HepG2 (cell line): ENCODE results near the gene UROD. TPM values are rescaled to one million over a fixed set of nuclear protein-coding genes. Genes with fewer than 3 reads are reported as not detected.

ENCODE experiments used
- ARNT2 ChIP-seq: sonication (generic); formaldehyde crosslinking; IDR thresholded peaks from 2 replicates; pipeline ENCODE4 v1.8.0; 2022; ENCODE audit warnings: mild to moderate bottlenecking, low read depth, missing genetic modification reagents, moderate library complexity
- BRD4 ChIP-seq: sonication (generic); formaldehyde crosslinking; IDR thresholded peaks from 2 replicates; pipeline ENCODE4 v1.4.0; 2020; ENCODE audit warnings: missing genetic modification reagents
- CCDC6 ChIP-seq: sonication (generic); formaldehyde crosslinking; IDR thresholded peaks from 2 replicates; pipeline ENCODE4 v1.8.1; 2022; ENCODE audit warnings: mild to moderate bottlenecking, missing genetic modification reagents, moderate library complexity
- GTF3A ChIP-seq: sonication (generic); formaldehyde crosslinking; conservative IDR thresholded peaks from 2 replicates; pipeline ENCODE4 v1.4.0; 2020; ENCODE audit warnings: mild to moderate bottlenecking, missing genetic modification reagents
- HCFC1 ChIP-seq: fragments of 150-350 bp; IDR thresholded peaks from 2 replicates; pipeline ENCODE4 v1.6.1; 2014; ENCODE audit warnings: low read depth, low read length
- MED13 ChIP-seq: sonication (generic); formaldehyde crosslinking; IDR thresholded peaks from 2 replicates; pipeline ENCODE4 v1.5.0; 2020; ENCODE audit warnings: missing genetic modification reagents
- NBN ChIP-seq: fragments of 450-650 bp; conservative IDR thresholded peaks from 2 replicates; pipeline ENCODE4 v1.6.1; 2017
- NRL ChIP-seq: sonication (generic); formaldehyde crosslinking; IDR thresholded peaks from 2 replicates; pipeline ENCODE4 v1.5.0; 2020; ENCODE audit warnings: missing genetic modification reagents, mild to moderate bottlenecking, moderate library complexity, borderline replicate concordance
- PCBP2 ChIP-seq: fragments of 200-400 bp; formaldehyde crosslinking; optimal IDR thresholded peaks from 2 replicates; pipeline ENCODE3; 2018; ENCODE audit warnings: low read length, low read depth; ENCODE audit not compliant: poor library complexity, severe bottlenecking
- POLR2G ChIP-seq: fragments of 200-400 bp; formaldehyde crosslinking; IDR thresholded peaks from 2 replicates; pipeline ENCODE4 v1.6.1; 2018; ENCODE audit warnings: mild to moderate bottlenecking, low read depth, low read length, moderate library complexity
- SOX13 ChIP-seq, 3 experiments: fragments of 450-650 bp in 1 of 3; sonication (generic) in 1 of 3; formaldehyde crosslinking in 1 of 3; IDR thresholded peaks in 2 of 3; conservative IDR thresholded peaks in 1 of 3; 2 replicates each; pipeline versions ENCODE4 v1.5.0 to v1.6.1; 2016 to 2020; ENCODE audit warnings: antibody characterized with exemption in 1 of 3, mild to moderate bottlenecking in 1 of 3, missing compliant biosample characterization in 1 of 3, missing genetic modification reagents in 1 of 3, moderate library complexity in 1 of 3
- ZNF143 ChIP-seq: sonication (generic); formaldehyde crosslinking; IDR thresholded peaks from 2 replicates; pipeline ENCODE4 v1.4.0; 2020; ENCODE audit warnings: missing genetic modification reagents
- ZNF207 ChIP-seq: fragments of 450-650 bp; IDR thresholded peaks from 2 replicates; pipeline ENCODE4 v1.6.1; 2016; ENCODE audit warnings: antibody characterized with exemption, borderline replicate concordance
- ZNF431 ChIP-seq: sonication (generic); formaldehyde crosslinking; IDR thresholded peaks from 2 replicates; pipeline ENCODE4 v1.9.0; 2022; ENCODE audit warnings: missing genetic modification reagents, low read depth, mild to moderate bottlenecking, borderline replicate concordance
- ZNF501 ChIP-seq: sonication (generic); formaldehyde crosslinking; IDR thresholded peaks from 2 replicates; pipeline ENCODE4 v1.5.1; 2020; ENCODE audit warnings: mild to moderate bottlenecking, moderate library complexity, missing genetic modification reagents
- ZNF543 ChIP-seq: sonication (generic); formaldehyde crosslinking; IDR thresholded peaks from 2 replicates; pipeline ENCODE4 v1.4.0; 2020; ENCODE audit warnings: mild to moderate bottlenecking, missing genetic modification reagents
- ZNF777 ChIP-seq: sonication (generic); formaldehyde crosslinking; IDR thresholded peaks from 2 replicates; pipeline ENCODE4 v1.4.0; 2020; ENCODE audit warnings: missing genetic modification reagents
- ZNF83 ChIP-seq: sonication (generic); formaldehyde crosslinking; IDR thresholded peaks from 2 replicates; pipeline ENCODE4 v1.4.0; 2020; ENCODE audit warnings: missing genetic modification reagents, mild to moderate bottlenecking, borderline replicate concordance
- polyA plus RNA-seq, 8 experiments: library from polyadenylated mRNA; depleted of rRNA in 3 of 8; stranded (reverse) in 7 of 8; unstranded in 1 of 8; fragments of >200 nt; fragmentation: Illumina TruSeq in 4 of 8; extraction: Trizol in 4 of 8; gene quantifications; 2 replicates each; pipeline versions ENCODE4 v1.2.1 to v1.2.3, GENCODE V29; 2011 to 2016; ENCODE audit warnings: low read depth in 4 of 8, missing spikeins in 1 of 8, mixed read lengths in 1 of 8; ENCODE audit not compliant: insufficient read depth in 1 of 8
- total RNA-seq, 5 experiments: library from RNA; depleted of rRNA; stranded (reverse); fragments of >200 nt; fragmentation: Illumina TruSeq; extraction: Trizol; gene quantifications; 2 replicates each; pipeline ENCODE4 v1.2.3, GENCODE V29; 2016; ENCODE audit warnings: low read depth in 1 of 5
- TF ChIP-seq, protein P1 (sequence below): sonication (generic); formaldehyde crosslinking; IDR thresholded peaks from 2 replicates; pipeline ENCODE4 v1.5.0; 2020; ENCODE audit warnings: missing genetic modification reagents
- TF ChIP-seq, protein P2 (sequence below): sonication (generic); formaldehyde crosslinking; IDR thresholded peaks from 2 replicates; pipeline ENCODE4 v1.5.1; 2020; ENCODE audit warnings: missing genetic modification reagents, mild to moderate bottlenecking, borderline replicate concordance
- TF ChIP-seq, protein P3 (sequence below): sonication (generic); formaldehyde crosslinking; IDR thresholded peaks from 2 replicates; pipeline ENCODE4 v1.9.0; 2021; ENCODE audit warnings: mild to moderate bottlenecking, missing genetic modification reagents

UROD gene
- total and polyA plus RNA-seq, 2 of the 13 experiments (the other 11 are each of a cell fraction or from before 2014, with no cell fraction given): 162 to 171 TPM

DNA sequence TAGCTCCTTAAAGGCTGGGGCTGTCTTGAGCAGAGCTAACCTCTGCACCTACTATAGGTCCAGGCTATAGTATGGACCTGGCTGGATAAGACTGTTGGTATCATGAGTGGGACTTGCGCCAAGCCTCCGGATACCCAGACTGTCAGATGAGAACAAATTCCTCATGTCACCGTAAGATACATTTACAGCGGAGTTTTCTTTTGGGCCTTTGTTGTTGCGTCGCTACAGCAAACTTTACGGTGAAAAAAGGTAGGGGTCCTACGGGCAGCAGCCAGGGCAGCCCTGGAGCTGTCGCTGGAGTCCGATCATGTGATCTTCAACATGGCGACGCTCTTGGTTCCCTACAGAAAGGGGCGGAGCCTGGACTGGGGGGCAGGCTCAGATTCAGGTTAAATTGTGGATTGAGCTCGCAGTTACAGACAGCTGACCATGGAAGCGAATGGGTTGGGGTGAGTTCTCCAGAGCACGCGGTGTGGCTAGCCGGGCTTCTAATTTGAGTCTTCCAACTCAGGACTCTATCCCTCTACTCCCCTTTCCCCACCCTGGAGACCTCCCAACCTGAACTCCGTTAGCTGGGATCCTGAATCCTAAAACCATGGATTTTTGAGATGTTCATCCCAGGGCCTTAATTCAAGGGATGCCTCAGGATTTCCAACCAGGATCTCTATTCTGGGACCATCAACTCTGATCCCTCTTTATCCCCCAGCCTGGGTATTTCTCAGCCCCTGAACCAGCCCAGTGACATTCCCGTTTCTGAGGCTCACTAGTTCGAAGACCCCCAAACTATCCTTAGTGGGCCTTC lies at the start of gene UROD (continued):
- TF ChIP-seq HCFC1: peak; percentile 72
- TF ChIP-seq, protein P1, sequence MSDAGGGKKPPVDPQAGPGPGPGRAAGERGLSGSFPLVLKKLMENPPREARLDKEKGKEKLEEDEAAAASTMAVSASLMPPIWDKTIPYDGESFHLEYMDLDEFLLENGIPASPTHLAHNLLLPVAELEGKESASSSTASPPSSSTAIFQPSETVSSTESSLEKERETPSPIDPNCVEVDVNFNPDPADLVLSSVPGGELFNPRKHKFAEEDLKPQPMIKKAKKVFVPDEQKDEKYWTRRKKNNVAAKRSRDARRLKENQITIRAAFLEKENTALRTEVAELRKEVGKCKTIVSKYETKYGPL (CRISPR knock-in tag): no peak
- no peak for TF ChIP-seq NRL (CRISPR knock-in tag)
- no peak for TF ChIP-seq GTF3A (CRISPR knock-in tag)
- no peak for TF ChIP-seq BRD4 (CRISPR knock-in tag)
- TF ChIP-seq ZNF777 (CRISPR knock-in tag): no peak
- TF ChIP-seq POLR2G: peak; percentile 89
- TF ChIP-seq ZNF431 (CRISPR knock-in tag): no peak
- TF ChIP-seq, protein P2, sequence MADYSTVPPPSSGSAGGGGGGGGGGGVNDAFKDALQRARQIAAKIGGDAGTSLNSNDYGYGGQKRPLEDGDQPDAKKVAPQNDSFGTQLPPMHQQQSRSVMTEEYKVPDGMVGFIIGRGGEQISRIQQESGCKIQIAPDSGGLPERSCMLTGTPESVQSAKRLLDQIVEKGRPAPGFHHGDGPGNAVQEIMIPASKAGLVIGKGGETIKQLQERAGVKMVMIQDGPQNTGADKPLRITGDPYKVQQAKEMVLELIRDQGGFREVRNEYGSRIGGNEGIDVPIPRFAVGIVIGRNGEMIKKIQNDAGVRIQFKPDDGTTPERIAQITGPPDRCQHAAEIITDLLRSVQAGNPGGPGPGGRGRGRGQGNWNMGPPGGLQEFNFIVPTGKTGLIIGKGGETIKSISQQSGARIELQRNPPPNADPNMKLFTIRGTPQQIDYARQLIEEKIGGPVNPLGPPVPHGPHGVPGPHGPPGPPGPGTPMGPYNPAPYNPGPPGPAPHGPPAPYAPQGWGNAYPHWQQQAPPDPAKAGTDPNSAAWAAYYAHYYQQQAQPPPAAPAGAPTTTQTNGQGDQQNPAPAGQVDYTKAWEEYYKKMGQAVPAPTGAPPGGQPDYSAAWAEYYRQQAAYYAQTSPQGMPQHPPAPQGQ (CRISPR knock-in tag): no peak
- TF ChIP-seq PCBP2: no peak
- TF ChIP-seq NBN: no peak
- TF ChIP-seq CCDC6: peak; percentile 72; the same call in 1 of the 2 replicates
- peak; percentile 66 for TF ChIP-seq ZNF143 (CRISPR knock-in tag)
- TF ChIP-seq ZNF83 (CRISPR knock-in tag): no peak
- no peak for TF ChIP-seq MED13 (CRISPR knock-in tag)
- peak; percentile 50; the same call in 1 of the 2 replicates for TF ChIP-seq ZNF501 (CRISPR knock-in tag)
- TF ChIP-seq SOX13 (IDR thresholded peaks at IDR 0.05): no peak
- TF ChIP-seq SOX13 (CRISPR knock-in tag; conservative IDR thresholded peaks at IDR 0.05 in 1 of 2, IDR thresholded peaks at IDR 0.05 in 1 of 2): peak in 1 of 2 experiments; percentile 16; a peak in 1 of 4 replicates
- TF ChIP-seq ZNF207: no peak
- TF ChIP-seq, protein P3, sequence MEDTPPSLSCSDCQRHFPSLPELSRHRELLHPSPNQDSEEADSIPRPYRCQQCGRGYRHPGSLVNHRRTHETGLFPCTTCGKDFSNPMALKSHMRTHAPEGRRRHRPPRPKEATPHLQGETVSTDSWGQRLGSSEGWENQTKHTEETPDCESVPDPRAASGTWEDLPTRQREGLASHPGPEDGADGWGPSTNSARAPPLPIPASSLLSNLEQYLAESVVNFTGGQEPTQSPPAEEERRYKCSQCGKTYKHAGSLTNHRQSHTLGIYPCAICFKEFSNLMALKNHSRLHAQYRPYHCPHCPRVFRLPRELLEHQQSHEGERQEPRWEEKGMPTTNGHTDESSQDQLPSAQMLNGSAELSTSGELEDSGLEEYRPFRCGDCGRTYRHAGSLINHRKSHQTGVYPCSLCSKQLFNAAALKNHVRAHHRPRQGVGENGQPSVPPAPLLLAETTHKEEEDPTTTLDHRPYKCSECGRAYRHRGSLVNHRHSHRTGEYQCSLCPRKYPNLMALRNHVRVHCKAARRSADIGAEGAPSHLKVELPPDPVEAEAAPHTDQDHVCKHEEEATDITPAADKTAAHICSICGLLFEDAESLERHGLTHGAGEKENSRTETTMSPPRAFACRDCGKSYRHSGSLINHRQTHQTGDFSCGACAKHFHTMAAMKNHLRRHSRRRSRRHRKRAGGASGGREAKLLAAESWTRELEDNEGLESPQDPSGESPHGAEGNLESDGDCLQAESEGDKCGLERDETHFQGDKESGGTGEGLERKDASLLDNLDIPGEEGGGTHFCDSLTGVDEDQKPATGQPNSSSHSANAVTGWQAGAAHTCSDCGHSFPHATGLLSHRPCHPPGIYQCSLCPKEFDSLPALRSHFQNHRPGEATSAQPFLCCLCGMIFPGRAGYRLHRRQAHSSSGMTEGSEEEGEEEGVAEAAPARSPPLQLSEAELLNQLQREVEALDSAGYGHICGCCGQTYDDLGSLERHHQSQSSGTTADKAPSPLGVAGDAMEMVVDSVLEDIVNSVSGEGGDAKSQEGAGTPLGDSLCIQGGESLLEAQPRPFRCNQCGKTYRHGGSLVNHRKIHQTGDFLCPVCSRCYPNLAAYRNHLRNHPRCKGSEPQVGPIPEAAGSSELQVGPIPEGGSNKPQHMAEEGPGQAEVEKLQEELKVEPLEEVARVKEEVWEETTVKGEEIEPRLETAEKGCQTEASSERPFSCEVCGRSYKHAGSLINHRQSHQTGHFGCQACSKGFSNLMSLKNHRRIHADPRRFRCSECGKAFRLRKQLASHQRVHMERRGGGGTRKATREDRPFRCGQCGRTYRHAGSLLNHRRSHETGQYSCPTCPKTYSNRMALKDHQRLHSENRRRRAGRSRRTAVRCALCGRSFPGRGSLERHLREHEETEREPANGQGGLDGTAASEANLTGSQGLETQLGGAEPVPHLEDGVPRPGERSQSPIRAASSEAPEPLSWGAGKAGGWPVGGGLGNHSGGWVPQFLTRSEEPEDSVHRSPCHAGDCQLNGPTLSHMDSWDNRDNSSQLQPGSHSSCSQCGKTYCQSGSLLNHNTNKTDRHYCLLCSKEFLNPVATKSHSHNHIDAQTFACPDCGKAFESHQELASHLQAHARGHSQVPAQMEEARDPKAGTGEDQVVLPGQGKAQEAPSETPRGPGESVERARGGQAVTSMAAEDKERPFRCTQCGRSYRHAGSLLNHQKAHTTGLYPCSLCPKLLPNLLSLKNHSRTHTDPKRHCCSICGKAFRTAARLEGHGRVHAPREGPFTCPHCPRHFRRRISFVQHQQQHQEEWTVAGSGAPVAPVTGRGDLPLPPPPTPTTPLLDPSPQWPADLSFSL (CRISPR knock-in tag): no peak
- TF ChIP-seq ARNT2 (CRISPR knock-in tag): no peak
- TF ChIP-seq ZNF543 (CRISPR knock-in tag): peak; percentile 17; the same call in 1 of the 2 replicates
